ENCODE results near the gene BANF2.

Gene BANF2

DNA sequence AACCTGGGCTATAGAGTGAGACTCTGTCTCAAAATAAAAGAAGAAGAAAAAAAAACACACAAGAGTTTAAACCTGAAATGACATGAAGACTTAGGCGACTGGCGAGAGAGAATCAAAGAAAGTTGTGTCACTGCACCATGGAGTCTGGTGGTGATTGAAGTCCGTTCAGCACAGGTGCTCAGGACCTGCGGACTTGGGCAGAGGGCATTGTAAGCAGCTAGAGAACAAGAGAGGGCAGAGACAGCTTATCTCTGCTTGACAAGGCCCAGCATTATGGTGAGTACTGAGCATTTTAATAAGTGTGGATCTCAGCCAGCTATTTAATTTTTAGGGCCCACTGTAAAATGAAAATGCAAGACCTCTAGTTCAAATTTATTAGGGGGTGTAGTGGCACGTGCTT is 31.5 kb downstream of the BANF2 start:
- TF ChIP-seq, protein P1, sequence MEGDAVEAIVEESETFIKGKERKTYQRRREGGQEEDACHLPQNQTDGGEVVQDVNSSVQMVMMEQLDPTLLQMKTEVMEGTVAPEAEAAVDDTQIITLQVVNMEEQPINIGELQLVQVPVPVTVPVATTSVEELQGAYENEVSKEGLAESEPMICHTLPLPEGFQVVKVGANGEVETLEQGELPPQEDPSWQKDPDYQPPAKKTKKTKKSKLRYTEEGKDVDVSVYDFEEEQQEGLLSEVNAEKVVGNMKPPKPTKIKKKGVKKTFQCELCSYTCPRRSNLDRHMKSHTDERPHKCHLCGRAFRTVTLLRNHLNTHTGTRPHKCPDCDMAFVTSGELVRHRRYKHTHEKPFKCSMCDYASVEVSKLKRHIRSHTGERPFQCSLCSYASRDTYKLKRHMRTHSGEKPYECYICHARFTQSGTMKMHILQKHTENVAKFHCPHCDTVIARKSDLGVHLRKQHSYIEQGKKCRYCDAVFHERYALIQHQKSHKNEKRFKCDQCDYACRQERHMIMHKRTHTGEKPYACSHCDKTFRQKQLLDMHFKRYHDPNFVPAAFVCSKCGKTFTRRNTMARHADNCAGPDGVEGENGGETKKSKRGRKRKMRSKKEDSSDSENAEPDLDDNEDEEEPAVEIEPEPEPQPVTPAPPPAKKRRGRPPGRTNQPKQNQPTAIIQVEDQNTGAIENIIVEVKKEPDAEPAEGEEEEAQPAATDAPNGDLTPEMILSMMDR (IDR thresholded peaks at IDR 0.05; ENCODE audit: low read depth, low read length), result no peak
- no peak for DNase-seq (ENCODE audit: low read depth, low spot score)
- in situ Hi-C loops (cut with HindIII; ENCODE audit: low sequenced_read_pairs), result no loop called here
- H3K4me3 ChIP-seq (ENCODE audit: low read depth, low read length), result no peak overlapping the region

DNA sequence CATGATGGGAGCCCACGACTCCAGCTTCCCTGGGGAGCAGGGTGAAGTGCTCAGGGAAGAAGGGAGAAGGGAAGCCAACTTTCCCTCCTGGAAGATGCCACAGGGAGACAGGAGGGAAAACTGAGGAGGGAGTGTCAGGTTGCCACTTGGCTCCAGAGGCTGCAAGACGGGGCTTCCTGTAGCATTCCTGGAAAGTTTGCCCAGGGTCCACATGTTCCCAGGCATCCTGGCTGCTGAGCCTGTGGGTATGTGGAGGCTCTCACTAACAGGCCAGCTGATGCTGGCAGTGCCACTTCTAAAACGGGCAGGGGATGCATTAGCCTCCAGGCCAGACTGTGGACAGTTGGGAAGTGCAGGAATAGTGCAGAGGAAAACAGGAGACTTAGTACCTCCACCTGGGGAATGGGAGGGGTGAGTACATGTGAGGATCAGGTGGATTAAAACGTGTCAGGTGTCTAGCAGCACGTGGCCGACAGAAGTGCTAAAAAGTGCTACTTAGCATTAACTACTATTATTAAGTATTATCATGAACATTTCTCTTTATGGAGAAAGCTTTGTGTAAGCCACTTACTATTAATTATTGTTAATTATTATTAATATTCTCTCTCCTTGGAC is 33.2 kb downstream of the BANF2 start:
- TF ChIP-seq, protein P1 (IDR thresholded peaks at IDR 0.05; ENCODE audit: low read depth, low read length), result no peak
- no peak for DNase-seq (ENCODE audit: low read depth, low spot score)
- in situ Hi-C loops (cut with HindIII; ENCODE audit: low sequenced_read_pairs), result no loop called here
- no peak overlapping the region for H3K4me3 ChIP-seq (ENCODE audit: low read depth, low read length)

DNA sequence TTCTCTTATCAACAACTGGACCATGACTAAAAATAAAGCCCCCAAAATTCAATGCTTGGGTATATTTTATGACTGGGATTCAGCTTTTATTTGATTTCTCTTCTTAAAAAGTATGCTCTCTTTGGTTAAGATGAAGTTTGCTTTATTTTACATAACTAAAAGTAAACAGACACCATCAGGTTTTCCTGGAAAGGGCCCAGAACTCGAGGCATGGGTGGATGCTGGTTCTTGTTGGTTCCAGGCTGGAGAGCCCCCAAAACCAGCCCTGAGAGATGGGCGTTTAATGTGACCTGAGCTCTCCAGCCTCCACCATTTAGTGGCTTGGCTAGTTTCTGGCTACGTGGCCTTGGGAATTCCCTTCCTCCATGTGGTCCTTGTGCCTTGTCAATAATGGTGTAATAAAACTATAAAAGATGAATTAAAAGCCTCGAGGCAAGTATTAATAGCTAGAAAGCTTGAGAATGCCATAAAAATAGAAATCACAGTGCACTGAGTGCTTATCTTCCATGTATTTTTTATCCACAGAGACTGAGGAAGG is 34.1 kb downstream of the BANF2 start:
- no peak for DNase-seq (ENCODE audit: low read depth, low spot score)
- TF ChIP-seq, protein P1 (IDR thresholded peaks at IDR 0.05; ENCODE audit: low read depth, low read length), result no peak
- in situ Hi-C loops (cut with HindIII; ENCODE audit: low sequenced_read_pairs), result no loop called here

DNA sequence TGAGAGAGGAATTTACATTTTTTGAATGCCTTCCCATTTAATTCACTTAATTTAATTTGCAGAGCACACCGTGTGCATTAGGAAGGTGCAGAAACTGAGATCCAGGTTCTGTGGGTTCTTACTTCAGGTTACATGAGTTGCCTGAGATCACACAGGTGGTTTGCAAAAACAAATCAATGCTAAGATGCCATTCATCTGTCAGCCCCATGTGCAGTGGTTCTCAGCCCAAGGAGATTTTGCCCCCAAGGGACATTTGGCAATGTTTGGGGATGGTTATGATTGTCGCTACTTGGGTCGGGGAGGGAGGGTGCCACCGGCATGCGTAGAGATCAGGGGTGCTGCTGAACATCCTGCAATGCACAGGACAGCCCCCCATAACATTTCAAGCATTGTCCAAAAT is 34.6 kb downstream of the BANF2 start:
- H3K4me3 ChIP-seq (ENCODE audit: low read depth, low read length), result no peak overlapping the region
- DNase-seq (ENCODE audit: low read depth, low spot score), result no peak
- TF ChIP-seq, protein P1 (IDR thresholded peaks at IDR 0.05; ENCODE audit: low read depth, low read length), result no peak
- in situ Hi-C loops (cut with HindIII; ENCODE audit: low sequenced_read_pairs), result no loop called here

More for the DNA sequence above, 34.1 kb downstream of the BANF2 start:
- H3K4me3 ChIP-seq (ENCODE audit: low read depth, low read length), result no peak overlapping the region

DNA sequence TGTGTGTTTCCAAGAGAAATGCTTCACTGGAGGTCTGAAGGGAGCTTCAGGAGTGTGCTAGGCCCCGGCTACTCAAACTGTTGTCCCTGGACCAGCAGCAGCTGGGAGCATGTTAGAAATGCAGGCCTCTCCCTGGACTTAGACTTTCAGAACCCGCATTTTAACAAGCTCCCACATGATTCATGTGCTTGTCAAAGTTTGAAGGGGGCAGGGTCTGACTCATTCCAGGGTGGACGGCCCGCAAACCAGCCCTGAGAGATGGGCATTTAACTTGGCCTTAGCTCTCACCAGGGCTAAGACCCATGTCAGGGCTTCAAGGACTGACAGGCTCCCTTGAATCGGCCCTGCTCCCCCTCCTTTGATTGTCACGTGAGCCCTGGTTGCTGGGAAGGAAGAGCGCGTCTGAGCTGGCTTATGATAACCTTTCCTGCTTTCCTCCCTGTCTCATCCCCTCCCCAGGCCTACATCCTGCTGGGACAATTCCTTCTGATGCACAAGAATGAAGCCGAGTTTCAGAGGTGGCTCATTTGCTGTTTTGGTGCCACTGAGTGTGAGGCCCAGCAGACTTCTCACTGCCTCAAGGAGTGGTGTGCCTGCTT is 35.5 kb downstream of the BANF2 start:
- TF ChIP-seq, protein P1 (IDR thresholded peaks at IDR 0.05; ENCODE audit: low read depth, low read length), result no peak
- H3K4me3 ChIP-seq (ENCODE audit: low read depth, low read length), result no peak overlapping the region
- DNase-seq (ENCODE audit: low read depth, low spot score), result peak; percentile 46
- in situ Hi-C loops (cut with HindIII; ENCODE audit: low sequenced_read_pairs), result no loop called here

DNA sequence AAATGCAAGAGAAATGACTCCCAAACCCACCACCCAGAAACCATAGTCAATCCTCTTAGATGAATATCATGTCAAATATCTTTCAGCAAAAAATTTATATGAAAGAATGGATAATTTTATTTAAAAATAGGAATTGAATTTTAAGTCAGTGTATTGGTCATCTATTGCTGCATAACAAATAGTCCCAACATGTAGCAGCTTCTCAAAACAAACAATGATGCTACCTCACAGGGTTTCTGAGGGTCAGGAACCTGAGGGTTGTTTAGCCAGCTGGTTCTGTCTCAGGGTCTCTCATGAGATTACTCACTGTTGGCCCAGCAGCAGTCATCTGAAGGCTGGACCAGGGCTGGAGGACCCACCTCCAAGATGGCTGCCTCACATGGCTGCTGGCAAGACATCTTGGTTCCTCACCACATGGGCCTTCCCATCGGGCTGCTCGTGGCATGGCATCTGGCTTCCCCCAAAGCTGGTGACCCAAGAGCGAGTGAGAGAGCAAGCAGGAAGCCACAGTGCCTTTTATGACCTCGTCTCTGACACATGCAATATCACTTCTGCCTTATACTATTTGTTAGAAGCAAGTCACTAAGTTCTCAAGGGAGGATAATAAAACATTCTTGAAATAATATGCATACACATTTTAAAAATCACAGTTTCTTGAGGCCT is 36.3 kb downstream of the BANF2 start:
- in situ Hi-C loops (cut with HindIII; ENCODE audit: low sequenced_read_pairs), result no loop called here
- H3K4me3 ChIP-seq (ENCODE audit: low read depth, low read length), result no peak overlapping the region
- TF ChIP-seq, protein P1 (IDR thresholded peaks at IDR 0.05; ENCODE audit: low read depth, low read length), result no peak
- DNase-seq (ENCODE audit: low read depth, low spot score), result no peak
